HG03139 (cell line): ENCODE results near the gene MBTPS1.

Experiments
- ATAC-seq: cut with Tn5 transposase; IDR thresholded peaks from one replicate; pipeline ENCODE4 v1.9.1; 2021; ENCODE audit not compliant: unreplicated experiment

The MBTPS1 gene

DNA sequence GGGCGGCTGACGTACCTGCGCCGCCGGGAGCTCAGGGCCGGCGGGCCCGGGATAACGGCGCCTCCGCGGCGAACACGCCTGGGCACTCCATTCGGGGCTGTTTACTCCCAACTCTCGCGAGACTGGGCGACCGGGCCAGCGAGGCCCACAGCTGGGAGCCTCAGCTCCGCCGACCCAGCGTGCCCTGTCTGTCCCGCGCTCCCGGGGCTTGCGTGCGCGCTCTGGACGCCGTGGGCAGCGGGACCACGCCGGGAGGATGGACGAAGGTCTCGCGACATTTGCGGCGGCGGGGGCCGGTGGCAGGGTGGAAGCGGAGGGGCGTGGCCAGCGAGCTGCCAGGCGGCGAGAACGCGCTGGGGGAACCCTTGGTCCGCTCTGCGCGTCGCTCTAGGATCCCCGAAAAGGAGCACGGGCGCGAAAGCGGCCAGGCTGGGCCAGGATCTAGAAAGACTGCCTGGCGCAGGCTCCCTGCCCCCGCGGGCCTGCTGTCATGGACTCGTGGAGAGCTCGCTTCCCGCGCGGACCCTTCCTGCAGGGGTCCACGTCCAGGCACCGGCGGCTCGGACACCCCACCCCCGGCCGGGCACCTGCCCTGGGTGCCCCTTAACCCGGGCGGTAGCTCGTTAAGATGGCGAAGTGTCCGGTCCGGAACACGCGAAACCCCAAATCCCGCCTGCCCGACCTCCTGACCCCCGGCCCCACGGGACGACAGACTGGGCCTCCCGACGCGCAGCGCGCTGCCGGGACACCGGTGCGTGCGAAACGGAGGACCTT lies at the start of gene MBTPS1:
Gene MBTPS1 (minus strand): TSS at position 223 of the 774 bp plus-strand sequence. CDS start 15,159 bp downstream, outside the sequence.
- peak; percentile 88 for ATAC-seq

DNA sequence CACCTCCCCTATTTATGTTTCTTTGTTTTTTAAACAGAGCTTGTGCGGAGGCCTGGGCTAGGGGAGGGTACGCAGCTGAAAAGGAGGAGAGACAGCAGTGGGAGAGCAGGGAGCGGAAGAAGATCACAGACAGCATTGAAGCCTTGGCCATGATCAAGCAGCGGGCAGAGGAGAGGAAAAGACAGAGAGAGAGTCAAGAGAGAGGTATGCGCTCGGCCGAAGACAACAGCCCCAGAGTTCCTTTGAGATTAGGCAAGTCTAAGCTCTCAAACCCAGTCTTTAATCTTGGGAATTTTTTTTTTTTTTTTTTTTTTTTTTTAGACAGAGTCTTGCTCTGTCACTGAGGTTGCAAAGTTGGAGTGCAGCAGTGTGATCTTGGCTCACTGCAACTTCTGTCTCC lies 49.0 kb upstream of the MBTPS1 start:
- ATAC-seq: no peak

DNA sequence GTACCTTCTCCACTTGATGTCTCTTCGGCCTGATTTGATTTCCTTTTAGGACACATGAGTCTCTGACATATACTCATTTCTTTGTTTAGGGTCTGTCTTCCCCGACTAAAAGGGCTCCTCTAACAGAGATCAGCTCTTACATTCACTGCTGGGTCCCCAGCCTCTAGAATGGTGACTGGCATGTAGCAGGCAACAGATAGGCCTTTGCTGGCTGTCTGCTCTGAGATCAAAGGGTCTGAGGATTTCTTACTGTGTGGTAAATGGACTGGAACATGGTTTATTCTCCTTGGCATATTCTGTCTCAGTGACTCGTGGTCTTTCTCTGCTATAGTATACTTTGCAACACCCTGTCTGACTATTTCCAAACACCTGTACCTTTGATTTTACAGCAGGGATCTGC lies 45.1 kb upstream of the MBTPS1 start:
- ATAC-seq: no peak

DNA sequence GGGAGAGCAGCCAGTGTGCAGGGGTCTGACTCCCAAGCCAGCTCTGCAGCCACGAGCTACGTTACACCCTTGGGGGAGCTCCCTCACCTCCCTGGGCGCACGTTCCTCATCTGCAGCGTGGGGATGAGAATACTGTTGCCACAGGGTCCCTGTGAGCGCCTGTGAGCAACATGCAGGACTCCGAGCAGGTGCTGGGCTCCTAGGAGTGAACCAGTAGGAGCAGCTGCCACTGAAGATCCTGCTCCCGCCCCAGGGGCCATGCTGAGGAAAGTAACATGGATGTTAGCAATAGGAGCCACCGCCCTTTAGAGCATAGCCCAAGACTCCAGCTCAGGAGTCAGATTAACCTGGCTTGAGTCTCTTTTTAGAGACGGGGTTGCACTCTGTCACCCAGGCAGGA lies 44.3 kb upstream of the MBTPS1 start:
- ATAC-seq: no peak

DNA sequence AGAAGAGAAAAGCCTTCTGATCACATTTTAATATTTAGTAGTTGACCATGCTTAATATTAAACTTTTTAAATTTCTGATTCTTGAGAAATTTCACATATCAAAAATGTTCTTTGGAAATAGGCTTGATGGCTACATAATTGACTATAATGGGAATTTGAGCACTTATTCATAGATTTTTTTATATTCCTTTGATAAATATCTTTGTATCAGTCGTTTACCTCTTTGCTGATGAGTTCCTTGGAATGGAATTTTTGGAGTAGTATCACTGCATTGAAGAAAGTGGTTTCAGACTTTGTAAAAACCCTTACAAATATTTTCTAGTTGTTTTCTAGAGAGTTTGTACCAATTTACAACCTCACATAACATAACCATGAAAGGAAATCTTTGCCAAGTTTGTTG lies 43.1 kb upstream of the MBTPS1 start:
- no peak for ATAC-seq

DNA sequence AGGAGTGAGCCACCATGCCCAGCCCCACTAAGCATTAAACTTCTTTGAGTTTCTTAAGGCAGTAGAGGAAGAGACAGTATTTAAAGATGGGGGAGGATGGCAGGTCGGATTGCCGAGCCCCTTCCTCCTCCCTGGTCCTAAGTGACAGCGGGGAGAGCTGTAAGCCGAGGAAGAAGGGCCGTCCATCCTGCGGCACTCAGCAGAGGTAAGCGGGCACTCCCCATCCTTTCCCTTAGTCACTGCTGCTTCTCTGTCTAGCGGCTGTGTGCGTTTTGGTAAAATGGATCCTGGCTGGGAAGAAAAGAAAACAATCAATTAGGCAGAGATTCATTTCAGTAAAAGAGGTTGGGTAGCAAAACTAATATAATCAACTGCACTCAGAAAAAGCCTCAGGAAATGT lies 42.3 kb upstream of the MBTPS1 start:
- no peak for ATAC-seq

DNA sequence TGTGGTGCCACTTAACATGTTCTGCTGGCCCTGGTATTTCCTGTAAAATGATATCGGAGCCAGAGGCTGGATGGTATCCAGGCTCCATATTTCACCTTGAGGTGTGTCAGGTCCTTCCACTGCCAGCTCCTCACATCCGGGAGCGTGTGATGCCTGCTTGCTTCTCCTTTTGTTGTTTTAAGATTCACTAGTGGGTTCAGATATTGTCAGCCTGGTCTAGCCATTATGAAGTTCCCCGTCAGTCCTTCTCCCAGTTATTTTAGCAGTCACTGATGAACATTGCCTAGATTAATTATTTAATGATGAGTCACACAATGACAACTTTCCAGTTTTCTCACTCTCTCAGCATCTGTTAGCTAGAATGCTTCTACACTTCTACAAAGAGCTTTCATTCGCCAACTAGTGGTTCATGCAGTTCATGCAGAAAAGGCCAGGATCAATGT lies 39.6 kb upstream of the MBTPS1 start:
- no peak for ATAC-seq

DNA sequence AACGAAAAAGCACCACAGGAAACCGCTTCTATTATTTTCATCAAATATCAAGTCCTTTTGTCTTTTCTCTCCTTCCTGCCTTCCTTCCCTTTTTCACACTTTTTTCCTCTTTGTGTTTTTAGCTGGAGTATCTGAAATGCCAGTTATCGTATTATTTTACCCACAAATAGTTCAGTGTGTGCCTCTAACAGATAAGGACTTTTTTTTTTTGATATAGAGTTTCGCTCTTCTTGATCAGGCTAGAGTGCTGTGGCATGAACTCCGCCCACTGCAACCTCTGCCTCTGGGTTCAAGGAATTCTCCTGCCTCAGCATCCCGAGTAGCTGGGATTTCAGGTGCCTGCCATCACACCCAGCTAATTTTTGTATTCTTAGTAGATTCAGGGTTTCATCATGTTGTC lies 39.0 kb upstream of the MBTPS1 start:
- no peak for ATAC-seq

DNA sequence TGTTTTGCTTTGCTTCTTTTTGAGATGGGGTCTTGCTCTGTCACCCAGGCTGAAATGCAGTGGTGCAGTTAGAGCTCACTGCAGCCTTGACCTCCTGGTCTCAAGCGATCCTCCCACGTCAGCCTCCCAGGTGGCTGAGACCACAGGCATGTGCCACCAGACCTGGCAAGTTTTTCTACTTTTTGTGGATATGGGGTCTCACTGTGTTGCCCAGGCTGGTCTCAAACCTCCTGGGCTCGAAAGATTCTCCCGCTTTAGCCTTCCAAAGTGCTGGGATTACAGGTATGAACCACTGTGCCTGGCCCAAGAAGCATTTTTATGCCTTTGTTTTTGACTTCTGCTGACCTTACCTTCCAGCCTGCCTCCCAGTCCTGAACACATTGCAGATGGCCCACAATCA lies 38.5 kb upstream of the MBTPS1 start:
- no peak for ATAC-seq

DNA sequence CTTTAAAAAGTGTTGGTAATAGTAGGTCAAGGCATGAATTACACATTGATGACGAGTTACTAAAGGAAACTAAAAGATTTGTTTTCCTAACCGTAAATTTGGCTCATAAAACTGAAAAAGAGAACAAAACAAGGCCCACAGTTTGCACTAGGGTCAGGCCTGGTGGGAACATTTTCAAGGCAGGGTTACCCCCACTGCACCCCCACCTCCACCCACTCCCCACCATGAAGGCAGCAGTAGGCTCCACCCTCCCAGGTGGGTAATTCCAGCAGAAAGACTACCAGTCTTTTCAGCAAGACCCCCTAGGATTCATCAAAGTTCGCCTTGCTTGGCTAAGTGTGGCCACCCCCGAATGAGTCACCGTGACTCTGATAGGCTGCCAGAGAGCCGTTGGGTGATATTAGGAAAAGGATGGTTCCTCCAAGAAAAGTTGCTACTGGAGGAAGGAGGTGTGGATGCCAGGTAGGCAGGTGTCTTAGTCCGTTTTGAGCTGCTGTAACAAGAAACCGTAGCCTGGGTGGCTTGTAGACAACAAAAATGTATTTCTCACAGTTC lies 37.0 kb upstream of the MBTPS1 start:
- no peak for ATAC-seq

DNA sequence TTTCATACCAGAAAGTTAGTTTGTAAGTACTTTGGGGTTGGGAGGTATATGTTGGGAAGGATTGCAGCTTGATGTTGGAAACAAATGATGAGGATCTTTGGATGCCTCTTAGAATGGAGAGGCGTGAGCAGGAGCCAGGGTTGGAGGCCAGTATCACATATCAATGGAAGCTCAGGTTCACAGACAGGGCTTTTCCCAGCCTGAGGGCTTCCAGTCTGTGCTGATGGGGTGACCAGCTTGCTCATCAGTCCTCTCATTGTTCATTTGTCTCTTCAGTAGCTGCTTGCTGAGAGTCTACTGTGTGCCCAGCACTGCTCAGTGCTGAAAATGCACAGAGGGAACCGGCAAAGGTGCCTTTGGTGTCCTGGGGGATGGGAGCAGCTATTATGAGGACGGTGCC lies 34.2 kb upstream of the MBTPS1 start:
- ATAC-seq: no peak

DNA sequence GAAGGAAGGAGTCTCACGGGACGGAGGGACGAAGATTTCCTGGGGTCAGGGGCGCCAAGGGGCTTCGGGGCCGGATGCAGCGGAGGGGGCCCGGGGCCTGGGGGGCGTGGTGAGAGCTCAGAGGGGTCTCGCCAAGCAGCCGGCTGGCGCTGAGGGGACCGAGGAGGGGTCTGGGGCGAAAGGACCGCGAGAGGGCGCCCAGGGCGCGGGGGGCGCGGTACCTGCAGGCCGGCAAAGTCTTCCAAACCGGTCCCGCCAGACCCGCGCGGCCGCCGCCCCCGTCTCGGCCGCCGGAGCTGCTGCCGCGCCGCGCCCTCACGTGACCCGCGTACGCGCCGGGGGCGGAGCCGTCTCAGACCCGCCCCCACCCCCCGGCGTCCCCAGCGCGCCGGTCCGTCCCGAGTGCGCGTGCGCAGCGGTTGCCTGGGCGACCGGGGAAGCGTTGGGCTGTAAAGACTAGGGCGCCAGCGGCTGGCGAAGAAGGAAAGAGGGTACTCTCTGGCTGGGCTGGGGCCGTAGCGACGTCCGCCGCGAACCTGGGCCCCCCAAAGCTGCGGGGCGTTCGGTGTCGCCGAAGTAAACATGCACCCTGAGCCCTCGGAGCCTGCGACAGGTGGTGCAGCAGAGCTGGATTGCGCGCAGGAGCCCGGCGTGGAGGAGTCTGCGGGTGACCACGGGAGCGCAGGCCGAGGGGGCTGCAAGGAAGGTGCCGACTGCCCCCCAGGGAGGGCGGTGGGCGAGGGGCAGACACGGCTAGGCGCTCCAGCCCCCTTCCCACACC lies 28.3 kb upstream of the MBTPS1 start, which contains the start of the genes DNAAF1 and HSDL1:
Gene DNAAF1 (plus strand): TSS at position 450 of the 781 bp plus-strand sequence. CDS start 133 bp downstream, at position 583.
Gene HSDL1 (minus strand): TSS at position 319 of the 781 bp plus-strand sequence. CDS start 13,856 bp downstream, outside the sequence.
- peak; percentile 78 for ATAC-seq

DNA sequence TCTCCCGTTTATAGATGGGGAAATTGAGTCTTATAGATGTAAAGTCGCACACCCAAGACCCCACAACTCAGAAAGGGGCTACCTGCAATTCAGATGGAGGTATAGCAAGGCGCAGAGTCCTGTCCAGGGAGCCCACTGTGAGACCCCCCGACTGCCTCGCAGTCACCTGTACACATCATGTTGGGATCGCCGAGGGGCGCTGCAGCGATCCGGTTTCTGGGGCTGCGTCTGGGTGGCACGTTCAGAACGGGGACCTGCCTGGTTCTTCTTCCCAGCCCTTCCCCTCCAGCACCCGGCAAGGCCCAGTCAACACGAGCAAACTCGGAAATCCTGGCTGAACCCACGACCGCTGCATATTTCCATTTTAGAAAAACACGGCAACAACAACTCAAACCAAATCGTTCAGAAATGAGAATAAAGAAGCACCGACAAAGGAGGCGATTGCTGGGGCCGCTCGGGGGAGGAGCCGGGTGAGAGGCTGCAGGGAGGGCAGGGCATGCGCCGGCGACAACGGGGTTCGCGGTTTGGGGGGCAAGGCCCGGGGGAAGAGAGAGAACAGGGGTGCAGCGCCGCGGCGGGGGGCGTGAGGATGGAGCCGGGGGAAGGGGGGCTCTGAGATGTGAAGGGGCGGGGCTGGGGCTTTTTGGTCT lies 27.6 kb upstream of the MBTPS1 start:
- ATAC-seq: no peak

DNA sequence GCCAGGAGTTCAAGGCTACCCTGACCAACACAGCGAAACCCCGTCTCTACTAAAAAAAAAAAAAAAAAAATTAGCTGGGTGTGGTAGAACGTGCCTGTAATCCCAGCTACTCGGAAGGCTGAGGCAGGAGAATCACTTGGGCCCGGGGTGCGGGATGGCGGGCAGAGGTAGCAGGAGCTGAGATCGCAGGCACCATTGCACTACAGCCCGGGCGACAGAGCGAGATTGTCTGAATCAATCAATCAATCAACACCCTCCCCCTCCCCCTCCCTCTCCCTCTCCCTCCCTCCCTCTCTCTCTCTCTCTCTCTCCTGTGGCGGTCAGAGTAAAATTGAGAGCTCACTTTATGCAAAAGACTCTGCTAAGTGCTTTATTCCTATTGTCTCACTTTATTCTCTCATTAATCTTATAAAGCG lies 27.1 kb upstream of the MBTPS1 start:
- no peak for ATAC-seq

DNA sequence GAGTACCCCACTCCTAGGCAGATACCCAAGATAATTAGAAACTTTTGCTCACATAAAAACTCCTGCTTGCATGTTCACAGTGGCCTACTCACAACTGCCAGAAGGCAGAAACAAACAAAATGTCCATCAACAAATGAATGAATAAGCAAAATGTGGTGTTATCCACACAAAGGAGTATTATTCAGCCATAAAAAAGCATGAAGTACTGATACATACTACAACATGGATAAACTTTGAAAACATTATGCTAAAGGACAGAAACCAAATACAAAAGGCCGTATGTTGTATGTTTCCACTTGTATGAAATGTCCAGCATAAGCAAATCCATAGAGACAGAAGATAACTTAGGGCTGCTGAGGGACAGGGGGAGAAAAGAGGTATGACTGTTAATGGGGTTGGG lies 26.3 kb upstream of the MBTPS1 start:
- no peak for ATAC-seq

DNA sequence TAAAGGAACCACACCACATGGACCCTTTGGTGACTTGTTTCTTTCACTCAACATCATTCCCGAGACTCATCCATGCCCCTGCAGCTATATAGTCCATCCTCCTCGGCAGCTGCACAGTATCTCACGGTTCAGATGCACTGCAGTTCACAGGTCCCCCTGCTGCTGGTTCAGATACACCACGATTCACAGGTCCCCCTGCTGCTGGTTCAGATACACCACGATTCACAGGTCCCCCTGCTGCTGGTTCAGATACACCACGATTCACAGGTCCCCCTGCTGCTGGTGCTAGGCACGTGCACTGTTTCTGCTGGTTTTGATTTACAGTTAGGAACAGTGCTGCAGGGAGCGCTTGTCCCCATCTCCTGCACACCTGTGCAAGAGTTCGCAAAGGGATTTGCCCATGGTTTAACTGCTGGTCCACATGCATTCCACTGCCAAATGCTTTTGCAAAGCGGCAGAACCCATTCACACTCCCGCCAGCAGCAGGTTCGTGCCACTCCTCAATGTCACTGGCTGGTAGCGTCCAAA lies 24.5 kb upstream of the MBTPS1 start:
- ATAC-seq: no peak

DNA sequence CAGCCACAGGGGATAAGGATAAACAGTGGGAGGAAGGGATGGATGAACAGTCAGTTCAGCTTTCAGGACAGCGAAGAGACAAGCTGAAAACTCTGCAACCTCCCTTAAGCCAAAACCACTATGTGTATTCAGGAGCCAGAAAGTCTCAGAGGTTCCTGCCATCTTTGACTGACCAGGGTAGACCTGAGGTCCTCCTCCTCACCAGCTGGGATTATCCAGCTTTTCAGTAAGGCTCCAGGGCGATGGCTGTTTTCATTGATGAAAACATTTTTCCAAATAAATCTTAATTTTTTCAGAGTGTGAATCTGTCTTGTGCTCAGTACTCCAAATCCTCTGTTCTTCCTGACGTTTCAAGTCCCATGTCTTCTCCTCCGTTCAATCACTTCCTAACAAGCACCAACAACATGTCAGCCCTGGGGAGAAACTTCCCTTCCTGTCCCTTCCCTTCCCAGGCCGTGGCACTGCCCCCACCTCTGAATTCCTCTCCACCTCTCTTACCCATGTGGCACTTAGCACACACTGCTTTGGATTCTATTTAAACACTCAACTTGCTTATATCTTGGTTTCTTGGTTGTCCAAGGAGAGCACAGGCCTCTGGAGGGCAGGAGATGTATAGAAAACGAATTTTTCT lies 23.0 kb upstream of the MBTPS1 start:
- no peak for ATAC-seq

DNA sequence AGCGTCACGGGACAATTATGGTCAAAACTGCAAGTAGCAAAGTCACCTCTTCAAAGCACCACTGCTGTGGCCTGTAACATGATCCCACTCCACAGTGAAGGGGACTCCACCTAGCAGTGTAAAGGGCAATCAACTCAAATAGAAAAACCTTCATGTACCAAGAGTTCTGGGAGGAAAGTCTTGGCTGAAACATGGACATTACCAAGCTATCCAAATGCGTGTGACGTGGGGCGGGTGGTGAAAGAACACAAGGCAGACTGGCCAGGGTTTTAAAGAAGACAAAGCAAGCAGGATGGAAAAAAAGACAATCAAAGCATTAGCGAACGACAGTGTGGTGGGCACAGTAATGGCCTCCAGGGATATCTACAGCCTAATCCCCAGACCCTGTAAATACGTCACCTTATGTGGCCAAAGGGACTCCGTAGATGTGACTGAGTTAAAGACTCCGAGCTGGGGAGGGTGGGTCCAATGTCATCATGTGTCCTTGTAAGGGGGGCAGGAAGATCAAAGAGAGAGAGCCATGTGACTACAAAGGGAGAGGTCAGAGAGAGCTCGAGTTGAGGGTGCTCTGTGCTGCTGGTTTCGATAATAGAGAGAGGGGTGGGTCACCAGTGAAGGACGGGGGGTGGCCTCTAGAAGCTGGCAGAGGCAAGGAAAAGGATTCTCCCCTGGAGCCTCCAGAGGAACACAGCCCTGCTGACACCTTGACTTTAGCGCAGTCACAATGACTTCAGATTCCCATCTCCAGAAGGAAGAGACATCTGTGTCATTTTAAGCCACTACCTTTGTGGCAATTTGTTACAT lies 22.3 kb upstream of the MBTPS1 start:
- ATAC-seq: no peak

DNA sequence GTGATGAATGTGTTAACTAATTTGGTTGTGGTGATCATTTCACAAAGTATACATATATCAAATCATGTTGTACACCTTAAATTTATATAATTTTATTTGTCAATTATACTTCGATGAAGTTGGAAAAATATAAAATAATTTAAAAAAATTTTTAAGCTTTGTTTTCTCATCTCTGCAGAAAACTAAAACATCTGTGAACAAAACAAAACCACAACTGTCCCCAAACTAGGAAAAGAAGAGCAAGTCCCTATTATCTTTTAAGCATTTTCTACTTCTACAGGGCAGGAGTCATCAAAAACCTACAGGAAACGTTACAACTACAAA lies 21.7 kb upstream of the MBTPS1 start:
- no peak for ATAC-seq
